Smooth muscle cell (in vitro differentiated cells): Measurements from ENCODE around the gene SLC45A1. TPM values are rescaled to one million over a fixed set of nuclear protein-coding genes. Genes with fewer than 3 reads are reported as not detected.

Source experiments
- DNase-seq: peaks from one replicate; lab custom pipeline; 2025; ENCODE audit not compliant: unreplicated experiment; lab: John Stamatoyannopoulos, UW
- H2AFZ ChIP-seq: fragments of 200-600 bp; sonication (generic); 2 replicates; pipeline ENCODE4 v1.6.0; 2016; ENCODE audit warnings: antibody characterized with exemption, low read depth, mild to moderate bottlenecking
- H3F3A ChIP-seq: fragments of 200-600 bp; sonication (generic); 2 replicates; pipeline ENCODE4 v1.6.0; 2017; ENCODE audit warnings: antibody characterized with exemption, low read depth
- H3K27ac ChIP-seq: fragments of 200-600 bp; sonication (generic); 2 replicates; pipeline ENCODE4 v1.5.1; 2016; ENCODE audit warnings: low read depth, mild to moderate bottlenecking
- H3K27me3 ChIP-seq: fragments of 200-600 bp; sonication (generic); 2 replicates; pipeline ENCODE4 v1.6.1; 2016; ENCODE audit warnings: low read depth, mild to moderate bottlenecking
- H3K36me3 ChIP-seq: fragments of 200-600 bp; sonication (generic); 2 replicates; pipeline ENCODE4 v1.5.1; 2016; ENCODE audit warnings: low read depth
- H3K4me1 ChIP-seq: fragments of 200-600 bp; sonication (generic); 2 replicates; pipeline ENCODE4 v1.5.1; 2016; ENCODE audit warnings: low read depth
- H3K4me2 ChIP-seq: fragments of 200-600 bp; sonication (generic); 2 replicates; pipeline ENCODE4 v1.6.0; 2016; ENCODE audit warnings: mild to moderate bottlenecking
- H3K4me3 ChIP-seq: fragments of 200-600 bp; sonication (generic); 2 replicates; pipeline ENCODE4 v1.5.1; 2016; ENCODE audit warnings: mild to moderate bottlenecking
- H3K79me2 ChIP-seq: fragments of 200-600 bp; sonication (generic); 2 replicates; pipeline ENCODE4 v1.6.0; 2016; ENCODE audit warnings: low read depth, mild to moderate bottlenecking
- H3K9ac ChIP-seq: fragments of 200-600 bp; sonication (generic); 2 replicates; pipeline ENCODE4 v1.6.0; 2016; ENCODE audit warnings: low read depth
- H3K9me3 ChIP-seq: fragments of 200-600 bp; sonication (generic); replicated peaks from 2 replicates; pipeline ENCODE4 v1.5.1; 2016; ENCODE audit warnings: low read depth
- H4K20me1 ChIP-seq: fragments of 200-600 bp; sonication (generic); 2 replicates; pipeline ENCODE4 v1.6.0; 2016; ENCODE audit warnings: low read depth
- CTCF ChIP-seq: fragments of 200-600 bp; sonication (generic); IDR thresholded peaks from 2 replicates; pipeline ENCODE4 v1.5.1; 2017; ENCODE audit warnings: borderline replicate concordance, mild to moderate bottlenecking, antibody characterized with exemption; ENCODE audit not compliant: insufficient read depth, poor library complexity, severe bottlenecking
- WGBS: methylation state at CpG from one replicate; pipeline ENCODE4 v1.1.7; 2016; ENCODE audit warnings: low lambda C conversion rate; 5-methylcytosine and 5-hydroxymethylcytosine counted together
- polyA plus RNA-seq: library from polyadenylated mRNA; unstranded; fragments of >200 nt; fragmentation: Nextera tagmentation; extraction: Ambion mirVana; gene quantifications from 2 replicates; pipeline ENCODE4 v1.2.1, GENCODE V29; 2016
- total RNA-seq: library from RNA; depleted of rRNA; stranded (reverse); fragments of >200 nt; gene quantifications from 2 replicates; pipeline ENCODE4 v1.2.3, GENCODE V29; 2014

Gene SLC45A1
- total and polyA plus RNA-seq, 2 experiments from 2014 or later, result 1.7 to 1.8 TPM

DNA sequence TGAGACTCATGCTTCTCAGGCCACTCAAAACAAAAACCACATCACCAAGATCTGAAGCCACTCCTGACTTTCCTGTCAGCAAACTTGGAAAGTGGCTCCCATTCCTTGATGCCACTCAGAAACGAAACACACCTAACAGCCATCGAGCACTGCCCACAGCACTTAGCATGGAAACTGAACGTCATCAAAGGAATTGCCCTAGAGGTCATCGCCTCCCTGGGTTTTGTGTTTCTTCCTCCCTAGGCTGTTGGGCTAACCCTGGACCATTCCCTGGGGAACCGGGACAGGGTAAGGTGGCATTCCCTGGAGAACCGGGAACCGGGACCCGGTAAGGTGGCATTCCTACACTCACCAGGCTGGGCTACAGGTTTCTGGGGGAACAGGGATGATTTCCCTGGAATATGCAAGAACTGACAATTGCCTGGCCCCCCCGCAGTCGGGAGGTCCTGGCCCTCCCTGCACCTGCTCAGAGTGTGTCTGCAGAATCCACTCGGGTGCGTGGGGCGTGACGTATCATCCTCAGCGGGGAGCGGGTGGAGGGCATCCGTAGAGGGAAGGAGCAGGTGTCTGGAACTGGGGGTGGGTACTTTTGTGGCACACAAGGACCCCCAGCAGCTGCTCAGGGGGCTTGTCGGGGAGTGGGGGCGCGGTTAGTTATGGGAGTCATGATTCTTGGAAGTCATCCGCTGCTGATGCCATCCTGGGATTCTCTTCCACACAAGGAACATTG, 30.3 kb downstream of the SLC45A1 start:
- H2AFZ ChIP-seq, result no peak overlapping the region
- H3K36me3 ChIP-seq, result no peaks in the 10 kb centered on the region
- 93% methylated on average over 21 of the region's 21 CpGs for WGBS
- no peaks in the 10 kb centered on the region for H3K4me1 ChIP-seq
- no peak overlapping the region for H3K27ac ChIP-seq
- DNase-seq, result no peak
- no peak overlapping the region for H3K9ac ChIP-seq
- H3K4me2 ChIP-seq, result no peak overlapping the region
- no peaks in the 10 kb centered on the region for H3K79me2 ChIP-seq
- peaks cover 7% of the 10 kb centered on the region for H3F3A ChIP-seq
- no peaks in the 10 kb centered on the region for H3K27me3 ChIP-seq
- TF ChIP-seq CTCF, result no peak
- no peaks in the 10 kb centered on the region for H3K9me3 ChIP-seq
- peaks cover 9% of the 10 kb centered on the region for H4K20me1 ChIP-seq
- no peak overlapping the region for H3K4me3 ChIP-seq

DNA sequence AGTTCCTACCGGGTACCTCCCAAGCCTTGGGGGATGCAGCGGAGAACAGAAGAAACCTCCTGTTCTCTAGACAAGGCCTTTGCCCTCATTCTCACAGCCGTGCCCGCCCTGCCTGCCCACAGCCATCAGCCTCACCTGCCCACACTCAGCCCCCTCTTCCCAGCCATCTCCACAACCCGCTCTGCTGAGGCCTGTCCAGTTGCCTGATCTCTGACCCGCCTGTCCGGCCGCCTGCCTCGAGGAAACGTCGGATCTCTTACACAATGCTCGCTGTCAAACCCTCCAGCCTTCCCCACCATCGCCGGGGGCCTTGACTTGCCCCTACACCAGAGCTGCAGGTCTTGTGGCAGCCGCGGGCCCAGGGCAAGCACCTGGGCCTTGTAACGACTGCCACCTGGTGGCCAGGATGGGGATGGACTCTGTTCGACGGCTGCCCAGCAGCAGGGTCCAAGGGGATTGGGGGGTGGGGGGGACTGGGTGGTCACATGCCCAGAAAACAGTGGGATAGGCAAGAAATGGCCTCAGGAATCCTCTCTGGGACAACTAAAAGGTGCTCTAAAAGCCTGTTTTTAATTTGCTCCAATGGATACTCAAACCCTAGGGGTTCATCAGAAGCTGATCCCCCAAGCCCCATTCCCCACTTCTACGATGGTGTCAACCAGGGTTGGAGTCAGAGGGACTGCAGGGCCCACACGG, 31.0 kb downstream of the SLC45A1 start:
- Histone ChIP-seq H3K4me3 (no peak overlapping the region), H3K27ac (no peak overlapping the region), H3K9me3 (no peaks in the 10 kb centered on the region), H3F3A (peaks cover 14% of the 10 kb centered on the region), H4K20me1 (peaks cover 9% of the 10 kb centered on the region), H3K4me1 (no peaks in the 10 kb centered on the region), H3K79me2 (no peaks in the 10 kb centered on the region), H3K4me2 (no peak overlapping the region), H3K36me3 (peaks cover under 1% of the 10 kb centered on the region), H3K27me3 (no peaks in the 10 kb centered on the region), H2AFZ (no peak overlapping the region), H3K9ac (no peak overlapping the region)
- WGBS, result 34% methylated on average over 21 of the region's 21 CpGs
- TF ChIP-seq CTCF, result peak; percentile 91
- DNase-seq, result peak; percentile 10

GRCh38 chr1:8349473-8349865, 31.6 kb downstream of the SLC45A1 start:
- no peak for DNase-seq
- H3F3A ChIP-seq, result peaks cover 16% of the 10 kb centered on the region
- H3K4me3 ChIP-seq, result no peak overlapping the region
- TF ChIP-seq CTCF, result no peak
- no peak overlapping the region for H3K27ac ChIP-seq
- 94% methylated on average over 9 of the region's 9 CpGs for whole genome bisulfite sequencing
- H3K36me3 ChIP-seq, result peaks cover 4% of the 10 kb centered on the region
- no peak overlapping the region for H3K9ac ChIP-seq
- peaks cover 9% of the 10 kb centered on the region for H4K20me1 ChIP-seq
- no peaks in the 10 kb centered on the region for H3K9me3 ChIP-seq
- no peaks in the 10 kb centered on the region for H3K79me2 ChIP-seq
- H3K4me2 ChIP-seq, result no peak overlapping the region
- H3K4me1 ChIP-seq, result no peaks in the 10 kb centered on the region
- H2AFZ ChIP-seq, result no peak overlapping the region
- no peaks in the 10 kb centered on the region for H3K27me3 ChIP-seq
